Adrenal gland (tissue), 12 donors: Measurements from ENCODE around the gene PLXNA2. TPM values are rescaled to one million over a fixed set of nuclear protein-coding genes. Genes with fewer than 3 reads are reported as not detected.

Experiments used
- DNase-seq, 7 donors: peaks; one replicate each; pipeline ENCODE4 v3.0.0-alpha.2; 2019 to 2020
- H3K27ac ChIP-seq, 5 donors: fragments of 200-600 bp; sonication (generic) in 4 of 5; 1 replicate in 3 of 5; 2 replicates in 2 of 5; pipeline versions ENCODE4 v1.5.1 to v1.8.0; 2016 to 2020; ENCODE audit warnings: mild to moderate bottlenecking in 1 of 5
- H3K27me3 ChIP-seq: fragments of 200-600 bp; 2 replicates; pipeline ENCODE4 v1.8.0; 2021
- H3K36me3 ChIP-seq, 2 donors: fragments of 200-600 bp; replicated peaks in 1 of 2; 1 replicate in 1 of 2; 2 replicates in 1 of 2; pipeline versions ENCODE4 v1.5.1 to v1.8.0; 2018 to 2022
- H3K4me1 ChIP-seq, 2 donors: fragments of 200-600 bp; replicated peaks in 1 of 2; 1 replicate in 1 of 2; 2 replicates in 1 of 2; pipeline versions ENCODE4 v1.5.1 to v1.8.0; 2018 to 2021
- H3K4me3 ChIP-seq, 4 donors: fragments of 200-600 bp; sonication (generic) in 3 of 4; one replicate each; pipeline ENCODE4 v1.5.1; 2016 to 2018
- H3K9me3 ChIP-seq, 3 donors: fragments of 200-600 bp; sonication (generic) in 1 of 3; replicated peaks in 1 of 3; 1 replicate in 2 of 3; 2 replicates in 1 of 3; pipeline versions ENCODE4 v1.5.1 to v1.8.0; 2016 to 2021
- CTCF ChIP-seq, 6 experiments: fragments of 450-650 bp in 4 of 6; fragments of 200-600 bp in 2 of 6; sonication (generic) in 1 of 6; IDR thresholded peaks; 1 replicate in 5 of 6; 2 replicates in 1 of 6; pipeline versions ENCODE4 v1.5.1 to v1.8.0; 2016 to 2021; ENCODE audit warnings: antibody characterized with exemption in 6 of 6, mild to moderate bottlenecking in 2 of 6, moderate library complexity in 1 of 6
- POLR2A ChIP-seq, 2 donors: fragments of 450-650 bp; IDR thresholded peaks; one replicate each; pipeline ENCODE4 v1.6.1; 2017; ENCODE audit warnings: antibody characterized with exemption in 2 of 2, mild to moderate bottlenecking in 2 of 2, moderate library complexity in 1 of 2
- WGBS, 4 donors: extraction: QIAGEN DNeasy Blood & Tissue Kit in 2 of 4; methylation state at CpG; one replicate each; pipeline versions ENCODE4 v1.1.5 to v1.1.7; 2013 to 2017; 5-methylcytosine and 5-hydroxymethylcytosine counted together
- intact Hi-C, 2 donors: fragments of 100-400 bp; cut with DNase I; formaldehyde crosslinking; loops; one replicate each; pipeline versions ENCODE4 v1.14.1 to v1.15.0; 2022 to 2023
- polyA plus RNA-seq, 3 donors: library from polyadenylated mRNA; stranded (reverse); fragments of 200-250 nt in 2 of 3; fragments of 350-450 nt in 1 of 3; fragmentation: Illumina TruSeq in 1 of 3; extraction: RNeasy Lipid Tissue Mini Kit (QIAGEN cat#74804) in 1 of 3; gene quantifications; one replicate each; pipeline ENCODE4 v1.2.3, GENCODE V29; 2013 to 2014
- total RNA-seq, 9 donors: library from RNA; depleted of rRNA in 4 of 9; stranded (reverse); fragments of >200 nt in 4 of 9; fragments of 120-200 nt in 1 of 9; fragmentation: NEBNext Ultra II Directional in 1 of 9; extraction: Animal tissue kit (Norgen Biotek cat#: 25700) in 1 of 9; gene quantifications; one replicate each; pipeline versions ENCODE4 v1.1.0 to v1.2.4, GENCODE V29; 2013 to 2023
- donor health status: healthy with polysubstance abuse.
- donor health status: Bipolar disorder and iron deficiency.
- donor health status: DM: yes; HTN: yes; CAD: no.
- donor health status: DM: no; HTN: no; CAD: no.
- donor health status: DM: no; HTN: no; CAD: no.
- donor health status: DM: yes; HTN: yes; CAD: no.

PLXNA2 gene
- total and polyA plus RNA-seq, 12 donors, result 2.7 to 9.4 (median 4.5) TPM

- Histone ChIP-seq H3K4me1 (peaks cover 0 to 7% of the 10 kb centered on the region in 2 donors), H3K4me3 (no peak overlapping the region), H3K9me3 (no peaks in the 10 kb centered on the region), H3K27me3 (no peaks in the 10 kb centered on the region), H3K27ac (peak overlapping the region in 1 of 5 donors; percentile 51), H3K36me3 (no peaks in the 10 kb centered on the region)
- peak in 4 of 7 donors; percentile 20 to 62 (median 31) for DNase-seq
- intact Hi-C loops, result no loop called here
- WGBS, 4 donors, result 40 to 56% (median 46%) methylated on average over 22 of the region's 22 CpGs
- TF ChIP-seq POLR2A (IDR thresholded peaks at IDR 0.05), result no peak
- peak in 3 of 6 experiments; percentile 19 to 34 (median 28) for TF ChIP-seq CTCF (IDR thresholded peaks at IDR 0.05)
Observed at GRCh38 chr1:208251911-208252835, 8.0 kb upstream of the PLXNA2 start.

DNA sequence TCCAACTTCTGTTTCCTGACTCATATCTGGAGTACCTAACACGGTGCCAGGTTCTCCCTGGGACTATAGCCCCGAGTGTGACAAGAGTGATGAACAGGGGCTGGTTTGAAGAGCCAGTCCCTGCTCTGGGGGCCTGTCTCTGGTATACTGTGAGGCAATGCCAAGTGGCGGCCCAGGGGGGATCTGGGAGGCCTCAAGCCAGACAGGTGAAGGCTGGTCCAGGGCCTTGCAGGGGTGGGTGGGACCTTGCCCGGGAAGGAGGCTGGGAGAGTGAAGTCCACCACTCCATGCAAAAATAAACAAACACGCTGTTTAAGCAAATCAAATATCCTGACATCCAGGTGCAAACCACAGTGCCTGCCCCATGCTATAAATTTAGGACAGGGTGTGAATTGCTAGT is 6.8 kb upstream of the PLXNA2 start:
- no peak overlapping the region for H3K27ac ChIP-seq
- DNase-seq, result no peak
- TF ChIP-seq POLR2A (IDR thresholded peaks at IDR 0.05) (no peak), CTCF (IDR thresholded peaks at IDR 0.05) (no peak)
- WGBS, 4 donors, result 71 to 94% (median 76%) methylated on average over 4 to 5 of the region's 5 CpGs
- H3K9me3 ChIP-seq, result no peaks in the 10 kb centered on the region
- no peak overlapping the region for H3K4me3 ChIP-seq
- H3K27me3 ChIP-seq, result no peaks in the 10 kb centered on the region
- intact Hi-C loops, result no loop called here
- H3K36me3 ChIP-seq, result no peaks in the 10 kb centered on the region
- H3K4me1 ChIP-seq, result peaks cover 0 to 7% of the 10 kb centered on the region in 2 donors

- Histone ChIP-seq H3K4me1 (peaks cover 0 to 7% of the 10 kb centered on the region in 2 donors), H3K9me3 (no peaks in the 10 kb centered on the region), H3K36me3 (no peaks in the 10 kb centered on the region), H3K27ac (no peak overlapping the region), H3K4me3 (no peak overlapping the region), H3K27me3 (no peaks in the 10 kb centered on the region)
- TF ChIP-seq CTCF (IDR thresholded peaks at IDR 0.05), result no peak
- no peak for TF ChIP-seq POLR2A (IDR thresholded peaks at IDR 0.05)
- intact Hi-C loops, result no loop called here
- WGBS, 4 donors, result 62 to 82% (median 69%) methylated on average over 6 of the region's 6 CpGs
- no peak for DNase-seq
Observed at GRCh38 chr1:208250613-208251012, 6.4 kb upstream of the PLXNA2 start.

GRCh38 chr1:208248991-208249696 is 5.0 kb upstream of the PLXNA2 start:
- TF ChIP-seq POLR2A (IDR thresholded peaks at IDR 0.05), result no peak
- no peak for TF ChIP-seq CTCF (IDR thresholded peaks at IDR 0.05)
- 82 to 83% (median 83%) methylated on average over 5 of the region's 5 CpGs for WGBS, 4 donors
- Histone ChIP-seq H3K9me3 (no peaks in the 10 kb centered on the region), H3K36me3 (no peaks in the 10 kb centered on the region), H3K27ac (no peak overlapping the region), H3K4me3 (no peak overlapping the region), H3K27me3 (no peaks in the 10 kb centered on the region), H3K4me1 (peaks cover 0 to 13% of the 10 kb centered on the region in 2 donors)
- DNase-seq, result no peak
- intact Hi-C loops, result loop anchor here in 1 of 2 donors (5.0 kb wide), 1 partner anchor 227 kb away; no protein-coding TSS in a partner anchor
